ENCODE results near the gene ZBTB34.

ZBTB34 gene

DNA sequence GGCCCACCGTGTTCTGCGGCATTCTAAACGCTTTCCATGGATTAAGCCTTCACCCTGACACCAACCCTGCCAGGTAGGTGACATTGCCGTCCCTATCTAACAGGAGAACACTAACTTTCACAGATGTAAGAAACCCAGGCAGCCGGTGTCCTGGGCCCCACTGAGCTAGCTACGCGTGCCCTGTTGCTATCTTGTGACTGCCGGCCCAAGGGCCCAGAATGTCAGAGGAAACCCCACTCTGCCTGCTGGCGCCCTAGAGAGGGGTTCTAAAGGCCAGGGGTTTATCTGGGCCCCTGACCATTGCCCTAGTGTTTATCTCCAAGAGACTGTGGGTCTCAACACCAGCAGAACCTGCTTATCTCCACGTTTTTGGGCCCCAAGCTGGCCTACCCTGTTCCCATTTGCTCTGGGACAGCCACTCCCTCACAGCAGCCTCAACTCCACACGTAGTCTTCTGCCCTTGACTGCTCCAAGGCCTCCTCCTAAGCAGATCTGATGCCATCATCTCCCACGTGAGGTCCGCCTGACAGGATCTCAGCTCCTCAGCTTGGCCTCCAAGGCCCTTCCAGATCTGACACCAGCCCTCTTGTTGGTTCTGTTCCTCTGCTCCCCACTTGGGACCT, 18.1 kb upstream of the ZBTB34 start:
- ChIA-PET POLR2A (interaction anchor here (0.7 kb wide), 1 partner anchor 11 kb away, joined by 4 read pairs; no protein-coding TSS in a partner anchor), CTCF (interaction anchor here (1.4 to 4.2 kb wide), 2 partner anchors 11 to 16 kb away, joined by 5 to 21 read pairs; partner anchors contain the start of gene ZBTB34)
- DNase-seq (ENCODE audit: extremely low spot score): no peak
- TF ChIP-seq, protein P1, sequence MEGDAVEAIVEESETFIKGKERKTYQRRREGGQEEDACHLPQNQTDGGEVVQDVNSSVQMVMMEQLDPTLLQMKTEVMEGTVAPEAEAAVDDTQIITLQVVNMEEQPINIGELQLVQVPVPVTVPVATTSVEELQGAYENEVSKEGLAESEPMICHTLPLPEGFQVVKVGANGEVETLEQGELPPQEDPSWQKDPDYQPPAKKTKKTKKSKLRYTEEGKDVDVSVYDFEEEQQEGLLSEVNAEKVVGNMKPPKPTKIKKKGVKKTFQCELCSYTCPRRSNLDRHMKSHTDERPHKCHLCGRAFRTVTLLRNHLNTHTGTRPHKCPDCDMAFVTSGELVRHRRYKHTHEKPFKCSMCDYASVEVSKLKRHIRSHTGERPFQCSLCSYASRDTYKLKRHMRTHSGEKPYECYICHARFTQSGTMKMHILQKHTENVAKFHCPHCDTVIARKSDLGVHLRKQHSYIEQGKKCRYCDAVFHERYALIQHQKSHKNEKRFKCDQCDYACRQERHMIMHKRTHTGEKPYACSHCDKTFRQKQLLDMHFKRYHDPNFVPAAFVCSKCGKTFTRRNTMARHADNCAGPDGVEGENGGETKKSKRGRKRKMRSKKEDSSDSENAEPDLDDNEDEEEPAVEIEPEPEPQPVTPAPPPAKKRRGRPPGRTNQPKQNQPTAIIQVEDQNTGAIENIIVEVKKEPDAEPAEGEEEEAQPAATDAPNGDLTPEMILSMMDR (IDR thresholded peaks at IDR 0.05; ENCODE audit: control extremely low read depth, extremely low read depth, low read depth, missing control alignments): no peak

DNA sequence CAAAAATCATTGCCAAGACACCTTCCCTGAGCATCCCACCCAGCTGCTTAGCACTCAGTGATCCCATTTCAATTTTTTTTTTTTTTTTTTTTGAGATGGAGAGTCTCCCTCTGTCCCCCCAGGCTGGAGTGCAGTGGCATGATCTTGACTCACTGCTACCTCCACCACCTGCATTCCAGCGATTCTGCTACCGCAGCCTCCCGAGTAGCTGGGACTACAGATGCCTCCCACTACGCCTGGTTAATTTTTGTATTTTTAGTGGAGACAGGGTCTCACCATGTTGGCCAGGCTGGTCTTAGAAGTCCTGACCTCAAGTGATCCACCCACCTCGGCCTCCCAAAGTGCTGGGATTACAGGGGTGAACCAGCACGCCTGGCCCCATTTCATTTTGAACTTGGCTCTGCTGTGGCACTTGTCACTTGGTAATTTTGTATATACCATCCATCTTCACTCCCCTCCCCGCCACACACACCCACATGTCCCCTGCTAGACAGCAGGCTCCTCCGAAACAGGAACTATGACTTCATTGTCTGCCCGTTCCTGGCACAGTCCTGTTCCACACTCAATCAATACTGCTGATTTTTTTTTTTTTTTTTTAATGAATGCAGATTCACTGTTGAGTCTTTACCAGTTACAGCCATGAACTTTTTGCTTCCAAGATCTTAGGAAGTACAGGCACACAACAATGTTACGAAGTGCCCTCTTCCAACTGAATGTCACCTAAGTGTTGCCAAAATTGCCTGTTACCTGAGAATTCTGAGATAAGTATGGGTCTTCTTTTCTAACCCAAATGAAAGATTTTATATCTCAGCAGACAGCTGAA, 17.3 kb upstream of the ZBTB34 start:
- no peak for DNase-seq (ENCODE audit: extremely low spot score)
- ChIA-PET POLR2A (interaction anchor here (0.5 to 0.7 kb wide), 2 partner anchors 12 to 1260 kb away, joined by 3 to 4 read pairs; no protein-coding TSS in a partner anchor), CTCF (interaction anchor here (1.0 to 4.2 kb wide), 5 partner anchors 10 to 21 kb away, joined by 4 to 21 read pairs (median 5); partner anchors contain the start of gene ZBTB34)
- TF ChIP-seq, protein P1 (IDR thresholded peaks at IDR 0.05; ENCODE audit: control extremely low read depth, extremely low read depth, low read depth, missing control alignments): no peak

GRCh38 chr9:126844085-126844484, 16.4 kb upstream of the ZBTB34 start:
- DNase-seq (ENCODE audit: extremely low spot score): no peak
- CTCF ChIA-PET: interaction anchor here (1.0 to 2.6 kb wide), 4 partner anchors 11 to 20 kb away, joined by 4 to 9 read pairs (median 4); no protein-coding TSS in a partner anchor

GRCh38 chr9:126847051-126847450, 13.4 kb upstream of the ZBTB34 start:
- TF ChIP-seq, protein P1 (IDR thresholded peaks at IDR 0.05; ENCODE audit: control extremely low read depth, extremely low read depth, low read depth, missing control alignments): no peak
- POLR2A ChIA-PET: no interaction called here
- no peak for DNase-seq (ENCODE audit: extremely low spot score)
- CTCF ChIA-PET: interaction anchor here (1.0 to 1.1 kb wide), 2 partner anchors 8 to 13 kb away, joined by 3 to 4 read pairs; partner anchors contain the start of gene ZBTB34

More at GRCh38 chr9:126844085-126844484, 16.4 kb upstream of the ZBTB34 start:
- TF ChIP-seq, protein P1 (IDR thresholded peaks at IDR 0.05; ENCODE audit: control extremely low read depth, extremely low read depth, low read depth, missing control alignments): no peak
- POLR2A ChIA-PET: no interaction called here

DNA sequence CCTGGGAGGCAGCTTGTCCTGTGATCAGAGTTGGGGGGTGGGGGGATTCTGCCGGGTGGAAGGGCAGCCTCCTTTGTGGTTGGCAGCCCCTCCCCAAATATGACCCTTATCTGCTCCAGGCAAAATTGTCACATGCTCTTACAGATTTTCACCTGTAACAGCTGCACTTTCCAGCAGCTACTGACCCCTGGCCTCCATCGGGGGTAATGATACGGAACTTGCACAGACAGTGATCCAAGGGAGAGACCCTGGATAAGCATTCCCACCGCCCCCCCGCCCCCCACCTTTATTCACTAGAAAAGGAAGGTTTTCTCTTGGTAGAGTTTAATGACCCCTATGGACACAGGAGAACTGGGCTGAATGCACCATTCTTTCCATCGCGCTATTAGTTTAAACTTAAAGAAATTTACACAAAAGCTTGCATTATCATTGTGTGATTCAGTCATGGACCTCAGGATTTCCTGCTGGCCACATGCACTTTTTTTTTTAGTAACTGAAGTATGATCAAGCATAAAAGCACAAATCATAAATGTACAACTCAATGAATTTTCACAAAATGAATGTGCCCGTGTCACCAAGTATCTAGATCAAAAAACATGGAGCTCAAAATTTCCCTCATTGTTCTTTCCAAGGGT, 10.7 kb upstream of the ZBTB34 start:
- ChIA-PET POLR2A (no interaction called here), CTCF (interaction anchor here (1.3 to 1.8 kb wide), 3 partner anchors 9 to 16 kb away, joined by 3 to 8 read pairs (median 6); no protein-coding TSS in a partner anchor)
- DNase-seq (ENCODE audit: extremely low spot score): no peak
- TF ChIP-seq, protein P1 (IDR thresholded peaks at IDR 0.05; ENCODE audit: control extremely low read depth, extremely low read depth, low read depth, missing control alignments): no peak

Data from GM10248 (cell line).